MCF 10A (cell line): ENCODE data around the gene CELA2B. TPM values are rescaled to one million over a fixed set of nuclear protein-coding genes. Genes with fewer than 3 reads are reported as not detected.

Experiments
- BruUV-seq: library from RNA; stranded (reverse); fragments of 400-500 nt; replicated peaks from 2 replicates; lab custom pipeline; 2021; lab: Mats Ljungman, UMichigan
- CTCF ChIA-PET: fragments of 300-600 bp; sonication (Branson Sonifier 250); formaldehyde crosslinking; extraction: SDS; loops from one replicate; lab custom pipeline; 2021; ENCODE audit warnings: antibody characterized with exemption, inconsistent platforms; lab: Yijun Ruan, JAX
- POLR2A ChIA-PET: fragments of 300-600, 350-650 bp; sonication (Branson Sonifier 250); formaldehyde crosslinking; extraction: SDS; loops from one replicate; lab custom pipeline; 2020; ENCODE audit warnings: antibody characterized with exemption, inconsistent platforms; lab: Yijun Ruan, JAX
- DNase-seq: peaks from one replicate; pipeline ENCODE4 v3.0.0-alpha.2; 2018; ENCODE audit not compliant: unreplicated experiment
- H3K27ac Mint-ChIP-seq: one replicate; pipeline ENCODE4 v1.8.0; 2022; ENCODE audit warnings: mild to moderate bottlenecking, low read depth, mixed read lengths; ENCODE audit not compliant: unreplicated experiment
- H3K27me3 Mint-ChIP-seq: one replicate; pipeline ENCODE4 v1.8.0; 2022; ENCODE audit warnings: mixed read lengths; ENCODE audit not compliant: insufficient read depth, unreplicated experiment
- H3K36me3 Mint-ChIP-seq: one replicate; pipeline ENCODE4 v1.8.0; 2022; ENCODE audit warnings: mild to moderate bottlenecking, moderate library complexity, mixed read lengths; ENCODE audit not compliant: insufficient read depth, unreplicated experiment
- H3K4me1 Mint-ChIP-seq: one replicate; pipeline ENCODE4 v1.8.0; 2022; ENCODE audit warnings: mixed read lengths; ENCODE audit not compliant: insufficient read depth, unreplicated experiment
- H3K4me3 Mint-ChIP-seq: one replicate; pipeline ENCODE4 v1.8.0; 2022; ENCODE audit warnings: mild to moderate bottlenecking, moderate library complexity, mixed read lengths; ENCODE audit not compliant: unreplicated experiment
- H3K9me3 Mint-ChIP-seq: one replicate; pipeline ENCODE4 v1.8.0; 2022; ENCODE audit warnings: mixed read lengths; ENCODE audit not compliant: unreplicated experiment
- intact Hi-C: fragments of 100-400 bp; cut with micrococcal nuclease; formaldehyde crosslinking; loops from 2 replicates; pipeline ENCODE4 v1.14.1; 2022
- total RNA-seq: library from RNA; stranded (reverse); gene quantifications from 2 replicates; pipeline ENCODE4 v1.2.3, GENCODE V29; 2022
- TF ChIP-seq, protein P1 (sequence below): fragments of 200-600 bp; IDR thresholded peaks from one replicate; pipeline ENCODE4 v1.8.0; 2022; ENCODE audit warnings: antibody characterized with exemption, mild to moderate bottlenecking; ENCODE audit not compliant: unreplicated experiment

CELA2B gene
- total RNA-seq, 1 experiment from 2014 or later: not detected

GRCh38 chr1:15500184-15501178 is 24.6 kb downstream of the CELA2B start:
- ChIA-PET CTCF (interaction anchor here (1.0 to 1.3 kb wide), 3 partner anchors 12 to 177 kb away, joined by 4 to 5 read pairs (median 4); no protein-coding TSS in a partner anchor), POLR2A (no interaction called here)
- Mint-ChIP-seq H3K27ac (no peak overlapping the region), H3K4me1 (no peaks in the 10 kb centered on the region), H3K36me3 (peaks cover 19% of the 10 kb centered on the region), H3K27me3 (no peaks in the 10 kb centered on the region), H3K9me3 (no peaks in the 10 kb centered on the region), H3K4me3 (no peak overlapping the region)
- intact Hi-C loops: loop anchor here (1.0 to 10.0 kb wide), 2 partner anchors 66 to 177 kb away; partner anchors contain the start of gene CTRC
- no TSS peak for BruUV-seq
- no peak for DNase-seq
- TF ChIP-seq, protein P1, sequence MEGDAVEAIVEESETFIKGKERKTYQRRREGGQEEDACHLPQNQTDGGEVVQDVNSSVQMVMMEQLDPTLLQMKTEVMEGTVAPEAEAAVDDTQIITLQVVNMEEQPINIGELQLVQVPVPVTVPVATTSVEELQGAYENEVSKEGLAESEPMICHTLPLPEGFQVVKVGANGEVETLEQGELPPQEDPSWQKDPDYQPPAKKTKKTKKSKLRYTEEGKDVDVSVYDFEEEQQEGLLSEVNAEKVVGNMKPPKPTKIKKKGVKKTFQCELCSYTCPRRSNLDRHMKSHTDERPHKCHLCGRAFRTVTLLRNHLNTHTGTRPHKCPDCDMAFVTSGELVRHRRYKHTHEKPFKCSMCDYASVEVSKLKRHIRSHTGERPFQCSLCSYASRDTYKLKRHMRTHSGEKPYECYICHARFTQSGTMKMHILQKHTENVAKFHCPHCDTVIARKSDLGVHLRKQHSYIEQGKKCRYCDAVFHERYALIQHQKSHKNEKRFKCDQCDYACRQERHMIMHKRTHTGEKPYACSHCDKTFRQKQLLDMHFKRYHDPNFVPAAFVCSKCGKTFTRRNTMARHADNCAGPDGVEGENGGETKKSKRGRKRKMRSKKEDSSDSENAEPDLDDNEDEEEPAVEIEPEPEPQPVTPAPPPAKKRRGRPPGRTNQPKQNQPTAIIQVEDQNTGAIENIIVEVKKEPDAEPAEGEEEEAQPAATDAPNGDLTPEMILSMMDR: no peak

DNA sequence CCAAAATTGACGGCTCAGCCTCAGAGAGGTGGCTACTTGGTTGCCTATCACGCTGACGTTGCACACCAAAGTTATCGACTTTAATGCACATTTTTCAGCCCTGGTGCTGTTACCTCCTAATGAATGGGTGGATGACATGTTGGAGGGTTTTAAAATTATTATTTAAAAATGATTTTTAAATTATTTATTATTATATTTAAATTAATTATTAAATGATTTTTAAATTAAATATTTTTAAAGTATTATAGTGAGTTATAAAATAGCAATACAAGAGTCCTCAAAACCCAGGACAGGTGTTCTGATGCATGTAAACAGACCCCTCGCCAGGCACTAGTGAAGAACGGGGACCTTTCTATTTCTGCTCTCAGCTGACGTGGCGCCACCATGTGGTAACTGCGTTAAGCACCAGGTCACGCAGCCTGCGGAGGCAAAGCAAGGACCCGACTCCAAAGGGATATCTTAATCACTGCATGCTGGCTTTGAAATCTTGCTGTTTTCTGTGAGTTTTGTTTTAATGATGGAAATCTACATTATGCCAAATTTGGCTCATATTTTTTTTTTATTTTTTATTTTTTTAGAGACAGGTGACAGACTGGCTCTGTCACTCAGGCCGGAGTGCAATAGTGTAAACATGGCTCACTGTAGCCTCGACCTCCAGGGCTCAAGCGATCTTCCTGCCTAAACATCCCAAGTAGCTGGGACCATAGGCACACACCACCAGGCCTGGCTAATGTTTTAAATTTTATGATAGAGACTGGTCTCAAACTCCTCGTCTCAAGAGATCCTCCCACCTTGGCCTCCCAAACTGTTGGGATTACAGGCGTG is 25.5 kb downstream of the CELA2B start:
- POLR2A ChIA-PET: interaction anchor here (0.6 to 0.7 kb wide), 2 partner anchors 22 to 54 kb away, joined by 3 read pairs; no protein-coding TSS in a partner anchor
- peak; percentile 65 for DNase-seq
- TF ChIP-seq, protein P1: peak; percentile 53
- Mint-ChIP-seq H3K27ac (no peak overlapping the region), H3K36me3 (peaks cover 27% of the 10 kb centered on the region), H3K4me3 (no peak overlapping the region), H3K4me1 (no peaks in the 10 kb centered on the region), H3K9me3 (no peaks in the 10 kb centered on the region), H3K27me3 (no peaks in the 10 kb centered on the region)
- no TSS peak for BruUV-seq
- intact Hi-C loops: loop anchor here (1.0 to 10.0 kb wide), 2 partner anchors 67 to 178 kb away; partner anchors contain the start of gene CTRC
- CTCF ChIA-PET: interaction anchor here (0.6 to 1.3 kb wide), 4 partner anchors 11 to 276 kb away, joined by 3 to 5 read pairs (median 4); no protein-coding TSS in a partner anchor

- no peak for DNase-seq
- intact Hi-C loops: loop anchor here (10.0 kb wide), 1 partner anchor 70 kb away; the partner anchor contains the start of gene CTRC
- ChIA-PET CTCF (interaction anchor here (1.1 kb wide), 1 partner anchor 181 kb away, joined by 4 read pairs; no protein-coding TSS in a partner anchor), POLR2A (no interaction called here)
- Mint-ChIP-seq H3K27me3 (no peaks in the 10 kb centered on the region), H3K36me3 (peaks cover 27% of the 10 kb centered on the region), H3K9me3 (no peaks in the 10 kb centered on the region), H3K4me3 (no peak overlapping the region), H3K4me1 (no peaks in the 10 kb centered on the region), H3K27ac (no peak overlapping the region)
- no TSS peak for BruUV-seq
- TF ChIP-seq, protein P1: no peak
Measured at GRCh38 chr1:15504436-15504835, 28.5 kb downstream of the CELA2B start.
